GM06990 (cell line): ENCODE measurements around the gene SCMH1.
"Not testable (repeated sequence)": the region's sequence is repeated elsewhere in the genome, so short reads cannot be mapped to it uniquely, and the experiment has no call there.

ENCODE experiments used
- DNase-seq: peaks from one replicate; pipeline ENCODE4 v3.0.0-alpha.2; 2011; ENCODE audit not compliant: insufficient read length; ENCODE audit errors: extremely low read depth
- H3K27me3 ChIP-seq: replicated peaks from 2 replicates; pipeline ENCODE4 v1.6.0; 2011; ENCODE audit warnings: low read length; ENCODE audit not compliant: control insufficient read depth, insufficient read depth
- H3K36me3 ChIP-seq: 2 replicates; pipeline ENCODE4 v1.5.1; 2011; ENCODE audit warnings: low read length; ENCODE audit not compliant: control insufficient read depth, insufficient read depth
- H3K4me3 ChIP-seq: replicated peaks from 2 replicates; pipeline ENCODE4 v1.5.1; 2011; ENCODE audit warnings: low read depth, mild to moderate bottlenecking, control low read depth, low read length
- CTCF ChIP-seq: IDR thresholded peaks from 2 replicates; pipeline ENCODE4 v1.5.1; 2011; ENCODE audit warnings: low read length, control low read depth, mild to moderate bottlenecking, inconsistent platforms; ENCODE audit not compliant: insufficient read depth, poor library complexity, severe bottlenecking

Gene SCMH1

GRCh38 chr1:41222496-41222895 lies 19.6 kb downstream of the SCMH1 start:
- Histone ChIP-seq H3K36me3 (no peaks in the 10 kb centered on the region), H3K4me3 (0 out of 2 replicates have a peak overlapping the region, but pooled peaks have one; percentile 16), H3K27me3 (no peaks in the 10 kb centered on the region)
- TF ChIP-seq CTCF: no peak
- DNase-seq: peak; percentile 23

GRCh38 chr1:41221995-41222394 lies 20.1 kb downstream of the SCMH1 start:
- Histone ChIP-seq H3K27me3 (no peaks in the 10 kb centered on the region), H3K36me3 (no peaks in the 10 kb centered on the region), H3K4me3 (no peak overlapping the region)
- TF ChIP-seq CTCF: no peak
- no peak for DNase-seq

GRCh38 chr1:41218152-41218551 lies 24.0 kb downstream of the SCMH1 start:
- no peak overlapping the region for H3K4me3 ChIP-seq
- no peak for DNase-seq
- H3K36me3 ChIP-seq: no peaks in the 10 kb centered on the region
- no peak for TF ChIP-seq CTCF
- H3K27me3 ChIP-seq: no peaks in the 10 kb centered on the region

GRCh38 chr1:41217441-41217840 lies 24.7 kb downstream of the SCMH1 start:
- DNase-seq: no peak
- Histone ChIP-seq H3K27me3 (no peaks in the 10 kb centered on the region), H3K4me3 (no peak overlapping the region), H3K36me3 (no peaks in the 10 kb centered on the region)
- TF ChIP-seq CTCF: no peak

- TF ChIP-seq CTCF: no peak
- H3K4me3 ChIP-seq: no peak overlapping the region
- H3K27me3 ChIP-seq: no peaks in the 10 kb centered on the region
- no peaks in the 10 kb centered on the region for H3K36me3 ChIP-seq
- DNase-seq: no peak
Observed at GRCh38 chr1:41215623-41216022, 26.5 kb downstream of the SCMH1 start.

GRCh38 chr1:41213341-41213740 lies 28.8 kb downstream of the SCMH1 start:
- H3K36me3 ChIP-seq: no peaks in the 10 kb centered on the region
- H3K4me3 ChIP-seq: no peak overlapping the region
- no peak for DNase-seq
- no peak for TF ChIP-seq CTCF
- H3K27me3 ChIP-seq: no peaks in the 10 kb centered on the region

GRCh38 chr1:41211608-41212007 lies 30.5 kb downstream of the SCMH1 start:
- not testable (repeated sequence) for H3K27me3 ChIP-seq, H3K36me3 ChIP-seq, DNase-seq, H3K4me3 ChIP-seq

GRCh38 chr1:41207053-41207452 lies 35.1 kb downstream of the SCMH1 start:
- not testable (repeated sequence) for H3K4me3 ChIP-seq, H3K27me3 ChIP-seq, H3K36me3 ChIP-seq, DNase-seq
